Occipital lobe (tissue), 2 donors: ENCODE measurements around the gene NPIPB6. TPM values are rescaled to one million over a fixed set of nuclear protein-coding genes. Genes with fewer than 3 reads are reported as not detected.

Experiments used
- DNase-seq: peaks from one replicate; lab custom pipeline; 2025; lab: John Stamatoyannopoulos, UW
- total RNA-seq: library from RNA; depleted of rRNA; stranded (reverse); fragments of >200 nt; gene quantifications from one replicate; pipeline ENCODE4 v1.2.3, GENCODE V29; 2014

The NPIPB6 gene
- total RNA-seq, 1 donor from 2014 or later = not detected

- DNase-seq = no peak
Measured at GRCh38 chr16:28324235-28324886, 38.9 kb downstream of the NPIPB6 start.

GRCh38 chr16:28321700-28322411, 41.5 kb downstream of the NPIPB6 start:
- DNase-seq = no peak

- no peak for DNase-seq
Measured at GRCh38 chr16:28320741-28321140, 42.6 kb downstream of the NPIPB6 start.

GRCh38 chr16:28320023-28320561, 43.2 kb downstream of the NPIPB6 start:
- no peak for DNase-seq

GRCh38 chr16:28319476-28320022, 43.8 kb downstream of the NPIPB6 start:
- no peak for DNase-seq

GRCh38 chr16:28318042-28318744, 45.1 kb downstream of the NPIPB6 start:
- no peak for DNase-seq

- DNase-seq = no peak
Measured at GRCh38 chr16:28317040-28317880, 46.0 kb downstream of the NPIPB6 start.

GRCh38 chr16:28316054-28316453, 47.3 kb downstream of the NPIPB6 start:
- DNase-seq = no peak

- peak; percentile 26 for DNase-seq
Measured at GRCh38 chr16:28313587-28313986, 49.7 kb downstream of the NPIPB6 start.

GRCh38 chr16:28312327-28312726, 51.0 kb downstream of the NPIPB6 start:
- no peak for DNase-seq

- DNase-seq = no peak
Measured at GRCh38 chr16:28311913-28312312, 51.4 kb downstream of the NPIPB6 start.

- DNase-seq = no peak
Measured at GRCh38 chr16:28311413-28311812, 51.9 kb downstream of the NPIPB6 start.

- DNase-seq = no peak
Measured at GRCh38 chr16:28310796-28311195, 52.5 kb downstream of the NPIPB6 start.

GRCh38 chr16:28309811-28310311, 53.4 kb downstream of the NPIPB6 start:
- DNase-seq = peak; percentile 13

GRCh38 chr16:28308794-28309584, 54.3 kb downstream of the NPIPB6 start:
- no peak for DNase-seq

- no peak for DNase-seq
Measured at GRCh38 chr16:28307936-28308335, 55.4 kb downstream of the NPIPB6 start.

GRCh38 chr16:28304214-28304613, 59.1 kb downstream of the NPIPB6 start:
- no peak for DNase-seq

- no peak for DNase-seq
Measured at GRCh38 chr16:28303132-28303531, 60.2 kb downstream of the NPIPB6 start.

GRCh38 chr16:28301620-28302019, 61.7 kb downstream of the NPIPB6 start:
- no peak for DNase-seq

GRCh38 chr16:28301154-28301553, 62.2 kb downstream of the NPIPB6 start:
- DNase-seq = no peak
